Endothelial cell of umbilical vein (primary cell): ENCODE data around the gene ATP10A. TPM values are rescaled to one million over a fixed set of nuclear protein-coding genes. Genes with fewer than 3 reads are reported as not detected.
"Not testable (repeated sequence)": the region's sequence is repeated elsewhere in the genome, so short reads cannot be mapped to it uniquely, and the experiment has no call there.

ENCODE experiments used
- BruUV-seq: library from RNA; stranded (reverse); fragments of 400-500 nt; replicated peaks from 2 replicates; lab custom pipeline; 2021; lab: Mats Ljungman, UMichigan
- CTCF ChIA-PET: fragments of 300-600, 350-600 bp; sonication (Branson Sonifier 250); formaldehyde crosslinking; loops from one replicate; lab custom pipeline; 2021; ENCODE audit warnings: antibody characterized with exemption, inconsistent platforms; lab: Charles Lee
- POLR2A ChIA-PET: fragments of 300-600, 350-600 bp; sonication (Branson Sonifier 250); formaldehyde crosslinking; loops from one replicate; lab custom pipeline; 2021; ENCODE audit warnings: antibody characterized with exemption, inconsistent platforms; lab: Charles Lee
- DNase-seq: peaks from one replicate; pipeline ENCODE4 v3.0.0-alpha.2; 2011; ENCODE audit warnings: low read depth, low spot score
- FAIRE-seq: peaks from 2 replicates; lab custom pipeline; 2011; peaks lifted over from hg19 to GRCh38; lab: Jason Lieb, UNC
- H2AFZ ChIP-seq: 2 replicates; pipeline ENCODE4 v1.6.0; 2012; ENCODE audit warnings: low read depth, low read length, control low read depth, inconsistent platforms
- H3K27ac ChIP-seq: 2 replicates; pipeline ENCODE4 v1.5.1; 2011; ENCODE audit warnings: low read depth, mild to moderate bottlenecking, control low read depth, low read length, moderate library complexity; ENCODE audit not compliant: insufficient read depth
- H3K27me3 ChIP-seq, 2 experiments: 2 replicates each; pipeline versions ENCODE4 v1.6.0 to v1.6.1; 2011; ENCODE audit warnings: low read length in 2 of 2, mixed read lengths in 1 of 2; ENCODE audit not compliant: control insufficient read depth in 2 of 2, insufficient read depth in 2 of 2
- H3K36me3 ChIP-seq, 2 experiments: 2 replicates in 1 of 2; 3 replicates in 1 of 2; pipeline ENCODE4 v1.5.1; 2011; ENCODE audit warnings: low read length in 2 of 2, mild to moderate bottlenecking in 1 of 2, moderate library complexity in 1 of 2; ENCODE audit not compliant: control insufficient read depth in 2 of 2, insufficient read depth in 2 of 2; ENCODE audit errors: extremely low read depth in 1 of 2
- H3K4me1 ChIP-seq: 3 replicates; pipeline ENCODE4 v1.5.1; 2011; ENCODE audit warnings: mild to moderate bottlenecking, low read length; ENCODE audit not compliant: control insufficient read depth, insufficient read depth; ENCODE audit errors: extremely low read depth
- H3K4me2 ChIP-seq: 2 replicates; pipeline ENCODE4 v1.6.1; 2011; ENCODE audit warnings: low read length, control low read depth, mixed read lengths; ENCODE audit not compliant: insufficient read depth
- H3K4me3 ChIP-seq, 3 experiments: fragments of 200-600 bp in 1 of 3; sonication (generic), shearing (Covaris generic) in 1 of 3; replicated peaks in 1 of 3; 2 replicates each; pipeline ENCODE4 v1.5.1; 2011 to 2016; ENCODE audit warnings: control low read depth in 3 of 3, low read length in 3 of 3, mild to moderate bottlenecking in 2 of 3, inconsistent platforms in 1 of 3, low read depth in 1 of 3, moderate library complexity in 1 of 3; ENCODE audit not compliant: insufficient read depth in 1 of 3
- H3K79me2 ChIP-seq: 2 replicates; pipeline ENCODE4 v1.6.0; 2012; ENCODE audit warnings: low read length, inconsistent platforms; ENCODE audit not compliant: control insufficient read depth, insufficient read depth
- H3K9ac ChIP-seq: replicated peaks from 2 replicates; pipeline ENCODE3; 2011; ENCODE audit warnings: low read length, control low read depth; ENCODE audit not compliant: insufficient read depth; ENCODE audit errors: extremely low read depth
- H3K9me1 ChIP-seq: replicated peaks from 3 replicates; pipeline ENCODE4 v1.6.0; 2011; ENCODE audit warnings: mild to moderate bottlenecking, low read length; ENCODE audit not compliant: control insufficient read depth, insufficient read depth; ENCODE audit errors: extremely low read depth
- H3K9me3 ChIP-seq: replicated peaks from 2 replicates; pipeline ENCODE4 v1.5.1; 2012; ENCODE audit warnings: low read length, inconsistent platforms; ENCODE audit not compliant: control insufficient read depth, insufficient read depth
- H4K20me1 ChIP-seq: replicated peaks from 2 replicates; pipeline ENCODE3; 2011; ENCODE audit warnings: mild to moderate bottlenecking, low read length; ENCODE audit not compliant: control insufficient read depth, insufficient read depth; ENCODE audit errors: extremely low read depth
- EZH2 ChIP-seq: IDR thresholded peaks from 2 replicates; pipeline ENCODE4 v1.6.1; 2012; ENCODE audit warnings: borderline replicate concordance, low read depth, mild to moderate bottlenecking, moderate library complexity, low read length, inconsistent platforms; ENCODE audit not compliant: severe bottlenecking
- FOS ChIP-seq: IDR thresholded peaks from 2 replicates; pipeline ENCODE4 v1.6.1; 2011; ENCODE audit warnings: mild to moderate bottlenecking, low read length, moderate library complexity, borderline replicate concordance; ENCODE audit not compliant: insufficient read depth
- GATA2 ChIP-seq: IDR thresholded peaks from 2 replicates; pipeline ENCODE4 v1.7.0; 2011; ENCODE audit warnings: low read depth, mild to moderate bottlenecking, moderate library complexity, mixed read lengths, low read length; ENCODE audit not compliant: insufficient read length, insufficient read depth
- JUN ChIP-seq: IDR thresholded peaks from 2 replicates; pipeline ENCODE4 v1.6.1; 2011; ENCODE audit warnings: borderline replicate concordance, low read depth; ENCODE audit not compliant: insufficient read length, insufficient read depth
- MAX ChIP-seq: IDR thresholded peaks from 2 replicates; pipeline ENCODE4 v1.6.1; 2011; ENCODE audit not compliant: insufficient read depth, insufficient read length
- MYC ChIP-seq: IDR thresholded peaks from one replicate; pipeline ENCODE4 v1.6.1; 2011; ENCODE audit warnings: mild to moderate bottlenecking, low read depth, low read length
- POLR2A ChIP-seq: IDR thresholded peaks from 2 replicates; pipeline ENCODE4 v1.6.1; 2012; ENCODE audit warnings: low read depth, mild to moderate bottlenecking, control low read depth, low read length
- POLR2AphosphoS5 ChIP-seq: IDR thresholded peaks from 2 replicates; pipeline ENCODE4 v1.6.1; 2012; ENCODE audit warnings: low read depth, mild to moderate bottlenecking, control low read depth, low read length, moderate library complexity; ENCODE audit not compliant: insufficient read depth
- dilution Hi-C: fragments of 300-500 bp; cut with MboI; formaldehyde crosslinking; loops from one replicate; pipeline ENCODE4 v1.15.0; 2019; ENCODE audit warnings: low sequenced_read_pairs; ENCODE audit not compliant: extremely low pct_ligation_motif_present
- intact Hi-C: fragments of 100-400 bp; cut with micrococcal nuclease; formaldehyde crosslinking; loops from one replicate; pipeline ENCODE4 v1.10.0; 2022
- polyA plus RNA-seq, 4 experiments: library from polyadenylated mRNA; depleted of rRNA in 3 of 4; stranded (reverse) in 3 of 4; unstranded in 1 of 4; fragments of >200 nt; gene quantifications; 2 replicates each; pipeline versions ENCODE4 v1.2.1 to v1.2.3, GENCODE V29; 2011 to 2012; ENCODE audit warnings: missing spikeins in 1 of 4
- total RNA-seq: library from RNA; stranded (reverse); gene quantifications from 2 replicates; pipeline ENCODE4 v1.2.3, GENCODE V29; 2021
- TF ChIP-seq, protein P1 (sequence below), 2 donors: IDR thresholded peaks; 1 replicate in 1 of 2; 2 replicates in 1 of 2; pipeline ENCODE4 v1.5.1; 2011; ENCODE audit warnings: low read length in 2 of 2, mild to moderate bottlenecking in 2 of 2, moderate library complexity in 2 of 2, control low read depth in 1 of 2, inconsistent platforms in 1 of 2, low read depth in 1 of 2; ENCODE audit not compliant: insufficient read depth in 1 of 2; ENCODE audit errors: extremely low read depth in 1 of 2

The ATP10A gene
- total and polyA plus RNA-seq, 2 donors (not counting 3 experiments of a cell fraction or from before 2014, with no cell fraction given): not detected

- no peaks in the 10 kb centered on the region for H3K36me3 ChIP-seq
- no peak overlapping the region for H3K4me3 ChIP-seq
- dilution Hi-C loops: no loop called here
- no peak overlapping the region for H3K4me2 ChIP-seq
- DNase-seq: no peak
- intact Hi-C loops: no loop called here
- TF ChIP-seq, protein P1, sequence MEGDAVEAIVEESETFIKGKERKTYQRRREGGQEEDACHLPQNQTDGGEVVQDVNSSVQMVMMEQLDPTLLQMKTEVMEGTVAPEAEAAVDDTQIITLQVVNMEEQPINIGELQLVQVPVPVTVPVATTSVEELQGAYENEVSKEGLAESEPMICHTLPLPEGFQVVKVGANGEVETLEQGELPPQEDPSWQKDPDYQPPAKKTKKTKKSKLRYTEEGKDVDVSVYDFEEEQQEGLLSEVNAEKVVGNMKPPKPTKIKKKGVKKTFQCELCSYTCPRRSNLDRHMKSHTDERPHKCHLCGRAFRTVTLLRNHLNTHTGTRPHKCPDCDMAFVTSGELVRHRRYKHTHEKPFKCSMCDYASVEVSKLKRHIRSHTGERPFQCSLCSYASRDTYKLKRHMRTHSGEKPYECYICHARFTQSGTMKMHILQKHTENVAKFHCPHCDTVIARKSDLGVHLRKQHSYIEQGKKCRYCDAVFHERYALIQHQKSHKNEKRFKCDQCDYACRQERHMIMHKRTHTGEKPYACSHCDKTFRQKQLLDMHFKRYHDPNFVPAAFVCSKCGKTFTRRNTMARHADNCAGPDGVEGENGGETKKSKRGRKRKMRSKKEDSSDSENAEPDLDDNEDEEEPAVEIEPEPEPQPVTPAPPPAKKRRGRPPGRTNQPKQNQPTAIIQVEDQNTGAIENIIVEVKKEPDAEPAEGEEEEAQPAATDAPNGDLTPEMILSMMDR (IDR thresholded peaks at IDR 0.05; ENCODE audit: extremely low read depth in 1 of 2, insufficient read depth in 1 of 2, low read depth in 1 of 2, low read length in 2 of 2): no peak
- TF ChIP-seq POLR2A (no peak), JUN (no peak), EZH2 (no peak), MAX (no peak), FOS (no peak), MYC (no peak), GATA2 (no peak), POLR2AphosphoS5 (no peak)
- peaks cover 2% of the 10 kb centered on the region for H3K9me3 ChIP-seq
- ChIA-PET POLR2A (no interaction called here), CTCF (no interaction called here)
- no peaks in the 10 kb centered on the region for H3K27me3 ChIP-seq
- no peak overlapping the region for H3K27ac ChIP-seq
- no TSS peak for BruUV-seq
- no peak for FAIRE-seq
- H2AFZ ChIP-seq: no peak overlapping the region
- no peaks in the 10 kb centered on the region for H3K79me2 ChIP-seq
- H3K4me1 ChIP-seq: no peaks in the 10 kb centered on the region
- H4K20me1 ChIP-seq: no peaks in the 10 kb centered on the region
- no peak overlapping the region for H3K9ac ChIP-seq
- H3K9me1 ChIP-seq: no peaks in the 10 kb centered on the region
Measured at GRCh38 chr15:25772500-25772899, 90.6 kb downstream of the ATP10A start.

DNA sequence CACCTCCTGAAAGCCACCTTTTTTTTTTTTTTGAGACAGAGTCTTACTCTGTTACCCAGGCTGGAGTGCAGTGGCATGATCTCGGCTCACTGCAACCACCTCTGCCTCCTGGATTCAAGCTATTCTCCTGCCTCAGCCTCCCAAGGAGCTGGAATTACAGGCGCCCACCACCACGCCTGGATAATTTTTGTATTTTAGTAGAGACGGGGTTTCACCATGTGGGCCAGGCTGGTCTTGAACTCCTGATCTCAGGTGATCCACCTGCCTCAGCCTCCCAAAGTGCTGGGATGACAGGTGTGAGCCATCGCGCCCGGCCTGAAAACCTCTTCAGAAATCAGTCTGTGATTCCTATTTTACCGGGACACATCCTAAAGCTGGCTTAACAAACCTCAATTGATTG is 91.4 kb downstream of the ATP10A start:
- H3K36me3 ChIP-seq, H3K9me3 ChIP-seq, H3K4me2 ChIP-seq, H3K27me3 ChIP-seq, DNase-seq, FAIRE-seq, BruUV-seq, intact Hi-C loops, H3K79me2 ChIP-seq, dilution Hi-C loops, H3K4me1 ChIP-seq, H3K9ac ChIP-seq, H3K9me1 ChIP-seq, H3K4me3 ChIP-seq, H4K20me1 ChIP-seq, H2AFZ ChIP-seq, H3K27ac ChIP-seq, CTCF ChIA-PET, POLR2A ChIA-PET: not testable (repeated sequence)
